ENCODE measurements around the gene TNNI2. TPM values are rescaled to one million over a fixed set of nuclear protein-coding genes. Genes with fewer than 3 reads are reported as not detected.

The TNNI2 gene
- polyA plus RNA-seq, 1 of the 3 experiments (the other 2 are of a cell fraction), result not detected

DNA sequence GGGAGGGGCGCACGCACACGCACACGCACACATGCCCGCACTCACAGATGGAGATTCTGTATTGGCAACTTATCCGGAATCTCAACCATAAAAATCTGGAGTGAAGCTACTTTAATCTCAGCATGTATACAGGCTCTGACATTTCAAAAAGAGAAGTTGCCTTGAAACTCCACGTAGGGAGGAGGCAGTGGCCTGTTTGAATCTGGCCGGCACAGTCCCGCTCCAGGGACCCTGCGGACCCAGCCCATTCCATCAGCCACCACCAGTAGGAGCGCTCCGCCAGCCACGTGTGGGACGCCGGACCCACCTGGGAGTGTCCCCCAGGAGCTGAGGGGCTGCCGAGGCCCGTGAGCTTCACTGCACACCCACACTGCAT is 5.9 kb upstream of the TNNI2 start:
- peaks cover 6 to 64% of the 10 kb centered on the region in 2 experiments; a peak in 3 of 4 replicates for H3K4me1 ChIP-seq (ENCODE audit: control insufficient read depth in 1 of 2, insufficient read depth in 2 of 2, low read depth in 1 of 2, low read length in 1 of 2)
- H3K27ac ChIP-seq (ENCODE audit: low read depth in 2 of 2, low read length in 1 of 2), result no peak overlapping the region; a peak in 1 of 4 replicates
- POLR2A ChIA-PET, result interaction anchor here (1.2 to 2.2 kb wide), 2 partner anchors 139 to 319 kb away, joined by 4 to 11 read pairs; no protein-coding TSS in a partner anchor
- H3K9me3 ChIP-seq, result no peaks in the 10 kb centered on the region
- H3K4me2 ChIP-seq, result no peak overlapping the region
- no peak overlapping the region for H3K4me3 ChIP-seq (ENCODE audit: low read depth in 2 of 2, low read length in 1 of 2)
- no peaks in the 10 kb centered on the region for H3K9me2 ChIP-seq
- H3K9ac ChIP-seq, result no peak overlapping the region
- DNase-seq, result no peak
- peaks cover 3% of the 10 kb centered on the region for H3F3A ChIP-seq (replicated peaks; ENCODE audit: insufficient read depth)
- WGBS (ENCODE audit: low lambda C conversion rate), result 45% methylated on average over 6 of the region's 17 CpGs
- H2AFZ ChIP-seq (ENCODE audit: low read depth), result no peak overlapping the region
- no peaks in the 10 kb centered on the region for H4K20me1 ChIP-seq (ENCODE audit: insufficient read depth)
- CTCF ChIA-PET, result interaction anchor here (0.6 to 20.8 kb wide), 88 partner anchors 8 to 568 kb away, joined by 3 to 585 read pairs (median 5); partner anchors contain the start of genes CTSD, H19, IFITM10 and IGF2
- no peaks in the 10 kb centered on the region for H3K36me3 ChIP-seq (replicated peaks in 1 of 2; ENCODE audit: control insufficient read depth in 1 of 2, insufficient read depth in 2 of 2, low read length in 1 of 2)
- no peaks in the 10 kb centered on the region for H3K79me2 ChIP-seq (ENCODE audit: insufficient read depth)
- H3K27me3 ChIP-seq (ENCODE audit: insufficient read depth), result no peaks in the 10 kb centered on the region
- TF ChIP-seq EP300 (IDR thresholded peaks at IDR 0.05; ENCODE audit: borderline replicate concordance in 1 of 2, low read depth in 1 of 2, low read length in 1 of 2) (no peak), RCOR1 (IDR thresholded peaks at IDR 0.05; ENCODE audit: low read length) (no peak), FOXM1 (IDR thresholded peaks at IDR 0.05; ENCODE audit: low read depth) (no peak), SMC3 (IDR thresholded peaks at IDR 0.05; ENCODE audit: low read depth, low read length) (no peak), GABPA (IDR thresholded peaks at IDR 0.05; ENCODE audit: low read depth) (no peak), TEAD4 (IDR thresholded peaks at IDR 0.05; ENCODE audit: borderline replicate concordance, insufficient read depth) (no peak), RAD21 (IDR thresholded peaks at IDR 0.05; ENCODE audit: low read length) (no peak), RFX5 (IDR thresholded peaks at IDR 0.05; ENCODE audit: low read length) (no peak), RXRA (IDR thresholded peaks at IDR 0.05; ENCODE audit: borderline replicate concordance, low read depth) (no peak), POLR2AphosphoS5 (IDR thresholded peaks at IDR 0.05; ENCODE audit: low read depth, low read length) (no peak), EZH2phosphoT487 (IDR thresholded peaks at IDR 0.05; ENCODE audit: borderline replicate concordance, low read depth) (no peak), FOSL2 (IDR thresholded peaks at IDR 0.05; ENCODE audit: borderline replicate concordance, low read depth) (no peak), CHD2 (IDR thresholded peaks at IDR 0.05; ENCODE audit: low read length, partially characterized antibody) (no peak), TCF12 (IDR thresholded peaks at IDR 0.05) (no peak)
- TF ChIP-seq, protein P1, sequence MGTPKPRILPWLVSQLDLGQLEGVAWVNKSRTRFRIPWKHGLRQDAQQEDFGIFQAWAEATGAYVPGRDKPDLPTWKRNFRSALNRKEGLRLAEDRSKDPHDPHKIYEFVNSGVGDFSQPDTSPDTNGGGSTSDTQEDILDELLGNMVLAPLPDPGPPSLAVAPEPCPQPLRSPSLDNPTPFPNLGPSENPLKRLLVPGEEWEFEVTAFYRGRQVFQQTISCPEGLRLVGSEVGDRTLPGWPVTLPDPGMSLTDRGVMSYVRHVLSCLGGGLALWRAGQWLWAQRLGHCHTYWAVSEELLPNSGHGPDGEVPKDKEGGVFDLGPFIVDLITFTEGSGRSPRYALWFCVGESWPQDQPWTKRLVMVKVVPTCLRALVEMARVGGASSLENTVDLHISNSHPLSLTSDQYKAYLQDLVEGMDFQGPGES (IDR thresholded peaks at IDR 0.05; ENCODE audit: low read depth, low read length), result no peak
- TF ChIP-seq, protein P2, sequence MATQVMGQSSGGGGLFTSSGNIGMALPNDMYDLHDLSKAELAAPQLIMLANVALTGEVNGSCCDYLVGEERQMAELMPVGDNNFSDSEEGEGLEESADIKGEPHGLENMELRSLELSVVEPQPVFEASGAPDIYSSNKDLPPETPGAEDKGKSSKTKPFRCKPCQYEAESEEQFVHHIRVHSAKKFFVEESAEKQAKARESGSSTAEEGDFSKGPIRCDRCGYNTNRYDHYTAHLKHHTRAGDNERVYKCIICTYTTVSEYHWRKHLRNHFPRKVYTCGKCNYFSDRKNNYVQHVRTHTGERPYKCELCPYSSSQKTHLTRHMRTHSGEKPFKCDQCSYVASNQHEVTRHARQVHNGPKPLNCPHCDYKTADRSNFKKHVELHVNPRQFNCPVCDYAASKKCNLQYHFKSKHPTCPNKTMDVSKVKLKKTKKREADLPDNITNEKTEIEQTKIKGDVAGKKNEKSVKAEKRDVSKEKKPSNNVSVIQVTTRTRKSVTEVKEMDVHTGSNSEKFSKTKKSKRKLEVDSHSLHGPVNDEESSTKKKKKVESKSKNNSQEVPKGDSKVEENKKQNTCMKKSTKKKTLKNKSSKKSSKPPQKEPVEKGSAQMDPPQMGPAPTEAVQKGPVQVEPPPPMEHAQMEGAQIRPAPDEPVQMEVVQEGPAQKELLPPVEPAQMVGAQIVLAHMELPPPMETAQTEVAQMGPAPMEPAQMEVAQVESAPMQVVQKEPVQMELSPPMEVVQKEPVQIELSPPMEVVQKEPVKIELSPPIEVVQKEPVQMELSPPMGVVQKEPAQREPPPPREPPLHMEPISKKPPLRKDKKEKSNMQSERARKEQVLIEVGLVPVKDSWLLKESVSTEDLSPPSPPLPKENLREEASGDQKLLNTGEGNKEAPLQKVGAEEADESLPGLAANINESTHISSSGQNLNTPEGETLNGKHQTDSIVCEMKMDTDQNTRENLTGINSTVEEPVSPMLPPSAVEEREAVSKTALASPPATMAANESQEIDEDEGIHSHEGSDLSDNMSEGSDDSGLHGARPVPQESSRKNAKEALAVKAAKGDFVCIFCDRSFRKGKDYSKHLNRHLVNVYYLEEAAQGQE (IDR thresholded peaks at IDR 0.05; ENCODE audit: low read depth, low read length), result no peak

Data from SK-N-SH (cell line).